Panc1 (cell line): ENCODE measurements around the gene NUPR2. TPM values are rescaled to one million over a fixed set of nuclear protein-coding genes. Genes with fewer than 3 reads are reported as not detected.
"Not testable (repeated sequence)": the region's sequence is repeated elsewhere in the genome, so short reads cannot be mapped to it uniquely, and the experiment has no call there.

Experiments used
- ATAC-seq: fragments of 200-7000 bp; cut with Tn5 transposase; 2 replicates; pipeline ENCODE4 v1.9.1; 2020; ENCODE audit warnings: mild to moderate bottlenecking, moderate library complexity
- BruUV-seq: library from RNA; stranded (reverse); fragments of 400-500 nt; replicated peaks from 2 replicates; lab custom pipeline; 2021; lab: Mats Ljungman, UMichigan
- CTCF ChIA-PET: fragments of 300-600 bp; sonication (Branson Sonifier 250); formaldehyde crosslinking; loops from one replicate; lab custom pipeline; 2022; ENCODE audit warnings: antibody characterized with exemption; lab: Charles Lee
- POLR2A ChIA-PET: fragments of 300-600 bp; sonication (Branson Sonifier 250); formaldehyde crosslinking; loops from one replicate; lab custom pipeline; 2022; ENCODE audit warnings: antibody characterized with exemption; lab: Charles Lee
- DNase-seq: peaks from one replicate; pipeline ENCODE4 v3.0.0-alpha.2; 2010; ENCODE audit warnings: low read depth, low spot score
- H3K27ac ChIP-seq: 2 replicates; pipeline ENCODE4 v1.5.1; 2011; ENCODE audit warnings: mild to moderate bottlenecking, low read length, inconsistent platforms
- H3K27me3 ChIP-seq: fragments of 200-500 bp; sonication (Bioruptor generic); 2 replicates; pipeline ENCODE4 v1.6.0; 2014; ENCODE audit warnings: low read length, inconsistent platforms; ENCODE audit not compliant: control insufficient read depth, insufficient read depth
- H3K36me3 ChIP-seq: fragments of 200-500 bp; sonication (Bioruptor generic); 2 replicates; pipeline ENCODE4 v1.5.1; 2014; ENCODE audit warnings: inconsistent platforms, mild to moderate bottlenecking, low read length, moderate library complexity; ENCODE audit not compliant: control insufficient read depth, insufficient read depth
- H3K4me1 ChIP-seq: 2 replicates; pipeline ENCODE4 v1.5.1; 2011; ENCODE audit warnings: inconsistent platforms, mild to moderate bottlenecking, low read length, moderate library complexity; ENCODE audit not compliant: control insufficient read depth, insufficient read depth
- H3K4me3 ChIP-seq, 2 experiments: 2 replicates each; pipeline ENCODE4 v1.5.1; 2011 to 2012; ENCODE audit warnings: low read depth in 2 of 2, low read length in 2 of 2, mild to moderate bottlenecking in 2 of 2, inconsistent platforms in 1 of 2, moderate library complexity in 1 of 2
- H3K9me3 ChIP-seq: fragments of 200-500 bp; sonication (Bioruptor generic); 2 replicates; pipeline ENCODE4 v1.5.1; 2014; ENCODE audit warnings: low read depth, mild to moderate bottlenecking, inconsistent platforms, low read length, moderate library complexity; ENCODE audit not compliant: control insufficient read depth, insufficient read depth
- CTCF ChIP-seq: fragments of 450-650 bp; IDR thresholded peaks from 2 replicates; pipeline ENCODE4 v1.5.1; 2017; ENCODE audit warnings: mild to moderate bottlenecking
- POLR2AphosphoS5 ChIP-seq: IDR thresholded peaks from 2 replicates; pipeline ENCODE4 v1.6.1; 2012; ENCODE audit warnings: mild to moderate bottlenecking, low read depth, low read length, moderate library complexity
- REST ChIP-seq, 2 experiments: IDR thresholded peaks; 2 replicates each; pipeline ENCODE4 v1.6.1; 2011 to 2012; ENCODE audit warnings: low read depth in 2 of 2, control low read depth in 1 of 2, low read length in 1 of 2, mild to moderate bottlenecking in 1 of 2, moderate library complexity in 1 of 2; ENCODE audit not compliant: insufficient read depth in 1 of 2
- SIN3A ChIP-seq: IDR thresholded peaks from 2 replicates; pipeline ENCODE4 v1.6.1; 2012; ENCODE audit warnings: low read depth, mild to moderate bottlenecking, low read length, moderate library complexity, borderline replicate concordance; ENCODE audit not compliant: insufficient read depth
- TCF7L2 ChIP-seq: IDR thresholded peaks from 2 replicates; pipeline ENCODE4 v1.6.1; 2011; ENCODE audit warnings: mild to moderate bottlenecking, low read depth, low read length, inconsistent platforms
- in situ Hi-C: cut with HindIII; loops from 2 replicates; pipeline ENCODE4 v1.10.0; 2016; ENCODE audit warnings: low sequenced_read_pairs, low pct_unique_long_range_greater_than_20kb
- intact Hi-C: fragments of 100-400 bp; cut with micrococcal nuclease; formaldehyde crosslinking; loops from one replicate; pipeline ENCODE4 v1.10.0; 2022; ENCODE audit not compliant: unreplicated experiment
- total RNA-seq: library from RNA; stranded (reverse); gene quantifications from one replicate; pipeline ENCODE4 v1.2.1, GENCODE V29; 2021; ENCODE audit not compliant: unreplicated experiment

The NUPR2 gene
- total RNA-seq, 1 experiment from 2014 or later: not detected

GRCh38 chr7:56092789-56093531 is 23.3 kb downstream of the NUPR2 start, which contains the start of gene PHKG1:
Gene PHKG1, minus strand, starts transcription at chr7:56092952. Its CDS starts 4,011 bp downstream, at chr7:56088941.
- intact Hi-C loops (no loop called here), in situ Hi-C loops (no loop called here)
- Histone ChIP-seq H3K27me3 (no peaks in the 10 kb centered on the region), H3K4me1 (peaks cover 12% of the 10 kb centered on the region; the same call in 1 of the 2 replicates), H3K4me3 (no peak within 1 kb of the TSS), H3K27ac (peak within 1 kb of the TSS; percentile 29; the same call in 1 of the 2 replicates), H3K9me3 (no peaks in the 10 kb centered on the region), H3K36me3 (no peaks in the 10 kb centered on the region)
- ChIA-PET CTCF (interaction anchor here (0.5 to 1.2 kb wide), 4 partner anchors 13 to 35 kb away, joined by 3 to 5 read pairs (median 4); partner anchors contain the start of gene CHCHD2), POLR2A (interaction anchor here (0.5 to 0.6 kb wide), 2 partner anchors 39 to 87 kb away, joined by 3 to 6 read pairs; no protein-coding TSS in a partner anchor)
- no TSS peak for BruUV-seq
- no peak for DNase-seq
- peak; percentile 92 for ATAC-seq
- no peak for TF ChIP-seq REST (IDR thresholded peaks at IDR 0.05; ENCODE audit: insufficient read depth in 1 of 2, low read depth in 2 of 2, low read length in 1 of 2)
- TF ChIP-seq POLR2AphosphoS5: no peak; the same call in 1 of the 2 replicates
- TF ChIP-seq TCF7L2: no peak
- no peak; the same call in 1 of the 2 replicates for TF ChIP-seq CTCF
- no peak for TF ChIP-seq SIN3A

- not testable (repeated sequence) for BruUV-seq
These were observed 23.8 kb downstream of the NUPR2 start for GRCh38 chr7:56092388-56092787.

More at GRCh38 chr7:56092388-56092787, 23.8 kb downstream of the NUPR2 start:
- H3K9me3 ChIP-seq, in situ Hi-C loops, intact Hi-C loops, H3K36me3 ChIP-seq, H3K4me3 ChIP-seq, DNase-seq, H3K27me3 ChIP-seq, ATAC-seq: not testable (repeated sequence)
- peaks cover 11% of the 10 kb centered on the region; the same call in 1 of the 2 replicates for H3K4me1 ChIP-seq
- H3K27ac ChIP-seq: peak overlapping the region; percentile 29; the same call in 1 of the 2 replicates
- POLR2A ChIA-PET: interaction anchor here (0.5 to 0.6 kb wide), 2 partner anchors 38 to 86 kb away, joined by 3 to 6 read pairs; no protein-coding TSS in a partner anchor
- CTCF ChIA-PET: interaction anchor here (0.6 to 1.2 kb wide), 2 partner anchors 14 to 15 kb away, joined by 3 to 5 read pairs; partner anchors contain the start of gene CHCHD2
